ENCODE measurements around the gene GLTP.
"Not testable (repeated sequence)": the region's sequence is repeated elsewhere in the genome, so short reads cannot be mapped to it uniquely, and the experiment has no call there.

GLTP gene

GRCh38 chr12:109880043-109880931 lies at the start of gene GLTP:
Gene GLTP (minus strand): TSS chr12:109880541. CDS start chr12:109880374, 167 bp downstream.
- no peak for FAIRE-seq

GRCh38 chr12:109929326-109929725 lies 49.0 kb upstream of the GLTP start:
- not testable (repeated sequence) for FAIRE-seq

GRCh38 chr12:109928058-109928656 lies 47.8 kb upstream of the GLTP start:
- FAIRE-seq: no peak

GRCh38 chr12:109927622-109928021 lies 47.3 kb upstream of the GLTP start:
- no peak for FAIRE-seq

GRCh38 chr12:109926488-109927210 lies 46.3 kb upstream of the GLTP start:
- FAIRE-seq: no peak

- FAIRE-seq: no peak
These were observed 45.7 kb upstream of the GLTP start for GRCh38 chr12:109926016-109926415.

GRCh38 chr12:109925185-109925840 lies 45.0 kb upstream of the GLTP start:
- no peak for FAIRE-seq

- no peak for FAIRE-seq
These were observed 43.3 kb upstream of the GLTP start for GRCh38 chr12:109923481-109924245.

GRCh38 chr12:109923038-109923437 lies 42.7 kb upstream of the GLTP start:
- no peak for FAIRE-seq

- no peak for FAIRE-seq
These were observed 41.6 kb upstream of the GLTP start for GRCh38 chr12:109921982-109922381.

GRCh38 chr12:109920261-109920780 lies 40.0 kb upstream of the GLTP start:
- no peak for FAIRE-seq

GRCh38 chr12:109919456-109919855 lies 39.1 kb upstream of the GLTP start:
- FAIRE-seq: no peak

- no peak for FAIRE-seq
These were observed 35.7 kb upstream of the GLTP start for GRCh38 chr12:109916045-109916444.

- no peak for FAIRE-seq
These were observed 35.1 kb upstream of the GLTP start for GRCh38 chr12:109915171-109916040.

- no peak for FAIRE-seq
These were observed 34.1 kb upstream of the GLTP start for GRCh38 chr12:109914461-109914860.

- no peak for FAIRE-seq
These were observed 32.5 kb upstream of the GLTP start for GRCh38 chr12:109912855-109913321.

GRCh38 chr12:109910969-109911348 lies 30.6 kb upstream of the GLTP start:
- FAIRE-seq: no peak

- no peak for FAIRE-seq
These were observed 30.1 kb upstream of the GLTP start for GRCh38 chr12:109910254-109910968.

GRCh38 chr12:109905301-109905700 lies 25.0 kb upstream of the GLTP start:
- FAIRE-seq: no peak

- no peak for FAIRE-seq
These were observed 22.6 kb upstream of the GLTP start for GRCh38 chr12:109902891-109903418.
